Activated CD8-positive, alpha-beta memory T cell treated with anti-CD3 and anti-CD28 coated beads, Interleukin-2, amount 10 ng/mL, durations not matched to agents 7 days and 5 days (primary cell): ENCODE data around the gene CORO6. TPM values are rescaled to one million over a fixed set of nuclear protein-coding genes. Genes with fewer than 3 reads are reported as not detected.

Experiments
- ATAC-seq: fragments of 150-1000 bp; cut with Tn5 transposase; one replicate; pipeline ENCODE4 v1.10.0; 2021; ENCODE audit warnings: moderate library complexity
- CTCF ChIA-PET: fragments of 350-600 bp; sonication (Branson Sonifier 250); formaldehyde crosslinking; loops from one replicate; lab custom pipeline; 2021; ENCODE audit warnings: antibody characterized with exemption; lab: Charles Lee
- DNase-seq: peaks from one replicate; pipeline ENCODE4 v3.0.0-alpha.2; 2020
- H3K27ac Mint-ChIP-seq: one replicate; pipeline ENCODE4 v1.8.0; 2021; ENCODE audit warnings: mild to moderate bottlenecking, mixed read lengths
- H3K27me3 Mint-ChIP-seq: one replicate; pipeline ENCODE4 v1.8.0; 2021; ENCODE audit warnings: mixed read lengths
- H3K36me3 Mint-ChIP-seq: one replicate; pipeline ENCODE4 v1.8.0; 2021; ENCODE audit warnings: mild to moderate bottlenecking, mixed read lengths
- H3K4me1 Mint-ChIP-seq: one replicate; pipeline ENCODE4 v1.8.0; 2021; ENCODE audit warnings: mixed read lengths
- H3K4me3 Mint-ChIP-seq: one replicate; pipeline ENCODE4 v1.8.0; 2021; ENCODE audit warnings: mild to moderate bottlenecking, moderate library complexity, mixed read lengths
- H3K9me3 Mint-ChIP-seq: one replicate; pipeline ENCODE4 v1.8.0; 2022; ENCODE audit warnings: low read depth, mixed read lengths
- total RNA-seq, 2 experiments: library from RNA; stranded (reverse); gene quantifications; one replicate each; pipeline ENCODE4 v1.2.3, GENCODE V29; 2021

CORO6 gene
- total RNA-seq = 1 to 10 TPM; 2.7 to 7.0 TPM

DNA sequence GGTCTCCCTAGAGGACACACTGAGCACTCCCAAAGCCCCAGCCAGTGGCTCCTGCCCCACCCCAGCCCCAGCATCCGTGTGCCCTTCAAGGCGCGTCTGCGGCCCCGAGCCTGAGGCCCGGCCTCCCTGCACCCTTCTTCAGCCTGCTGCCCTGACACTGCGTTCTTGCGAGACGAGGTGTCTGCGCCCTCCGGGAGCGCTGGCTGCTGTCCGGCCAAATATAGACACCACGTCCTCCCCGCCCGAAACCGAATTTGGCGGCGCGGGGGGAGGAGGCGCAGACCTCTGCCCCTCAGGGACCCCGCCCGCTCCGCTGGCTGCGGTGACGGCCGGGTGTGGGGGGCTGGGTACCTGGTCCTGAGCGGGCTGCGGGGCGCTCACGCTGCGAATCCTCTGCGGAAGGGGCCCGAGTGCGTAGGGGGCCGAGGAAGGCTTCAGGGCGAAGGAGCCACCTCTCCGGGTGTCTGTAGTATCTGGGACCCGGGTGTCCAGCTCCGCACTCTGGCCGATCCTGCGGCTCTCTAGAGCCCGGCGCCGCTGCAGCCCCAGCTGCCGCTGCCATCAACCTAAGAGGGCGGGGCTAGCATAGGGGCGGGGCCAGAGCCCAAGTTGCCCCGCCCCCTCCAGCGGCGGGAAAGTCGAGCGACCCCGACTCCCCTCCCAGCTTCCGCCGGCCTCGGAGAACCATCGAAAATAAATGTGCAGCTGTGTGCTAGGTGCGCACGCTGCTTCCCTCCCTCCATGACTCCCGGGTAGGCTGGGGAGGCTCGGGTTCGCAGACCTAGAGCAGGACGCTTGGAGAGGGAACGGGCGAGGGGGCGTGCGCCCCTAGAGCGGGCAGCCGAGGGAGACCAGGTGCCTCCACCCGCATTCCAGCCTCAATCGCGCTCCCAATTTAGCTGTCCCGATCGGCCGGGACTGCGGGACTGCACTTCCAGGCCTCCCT, at the start of gene CORO6:
CORO6 (minus strand) TSS at position 576 of the 946 bp plus-strand sequence. CDS start 1,491 bp downstream, outside the sequence.
- Mint-ChIP-seq H3K9me3 (no peaks in the 10 kb centered on the region), H3K27me3 (peaks cover 16% of the 10 kb centered on the region), H3K36me3 (no peaks in the 10 kb centered on the region), H3K27ac (no peak within 1 kb of the TSS), H3K4me3 (peak within 1 kb of the TSS; percentile 65), H3K4me1 (peaks cover 43% of the 10 kb centered on the region)
- CTCF ChIA-PET = interaction anchor here (0.9 to 24.4 kb wide), 6 partner anchors 9 to 309 kb away, joined by 3 to 458 read pairs (median 4); partner anchors contain the start of genes ABHD15 and TP53I13
- DNase-seq = peak; percentile 66
- peak; percentile 64 for ATAC-seq

DNA sequence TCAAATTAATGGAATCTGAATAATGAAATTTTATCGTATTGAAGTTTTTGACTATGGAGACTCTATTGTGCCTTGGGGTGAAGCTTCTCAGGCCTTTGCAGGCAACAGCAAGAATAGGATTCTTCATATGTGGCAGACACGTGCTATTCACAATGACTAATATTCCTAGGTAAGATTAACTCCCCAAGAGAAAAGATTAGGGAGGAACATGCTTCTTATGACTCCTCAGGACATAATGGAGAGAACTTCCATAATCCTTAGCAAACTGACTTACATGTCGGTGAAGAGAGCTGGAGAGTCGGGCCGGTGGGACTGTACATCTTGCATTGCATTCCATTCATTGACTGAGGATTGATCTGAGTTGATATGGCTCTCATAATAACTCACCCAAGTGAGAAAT, 48.9 kb upstream of the CORO6 start:
- Mint-ChIP-seq H3K27me3 (no peaks in the 10 kb centered on the region), H3K27ac (no peak overlapping the region), H3K4me1 (peaks cover 6% of the 10 kb centered on the region), H3K36me3 (peaks cover 42% of the 10 kb centered on the region), H3K4me3 (no peak overlapping the region), H3K9me3 (no peaks in the 10 kb centered on the region)
- no peak for ATAC-seq
- no peak for DNase-seq
- CTCF ChIA-PET = interaction anchor here (1.7 kb wide), 1 partner anchor 65 kb away, joined by 8 read pairs; no protein-coding TSS in a partner anchor

DNA sequence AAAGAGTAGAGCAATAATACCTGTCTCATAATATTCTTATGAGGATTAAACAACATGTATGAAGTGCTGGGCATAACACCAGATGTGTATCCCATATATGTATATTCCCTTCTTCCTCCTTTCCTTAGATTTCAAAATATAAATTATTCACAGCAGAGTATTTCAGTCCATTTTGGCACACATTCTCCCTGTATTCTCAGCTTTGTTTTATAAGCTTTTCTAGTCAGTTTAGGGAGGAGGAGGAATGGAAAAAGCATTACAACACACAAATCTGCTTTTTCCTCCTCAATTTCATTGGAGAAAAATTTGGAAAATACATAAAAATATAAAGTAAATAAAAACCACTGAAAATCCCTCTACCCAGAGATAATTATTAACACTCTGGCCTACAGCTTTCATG, 46.6 kb upstream of the CORO6 start:
- no peak for ATAC-seq
- H3K4me1 Mint-ChIP-seq = peaks cover 15% of the 10 kb centered on the region
- peaks cover 47% of the 10 kb centered on the region for H3K36me3 Mint-ChIP-seq
- H3K27ac Mint-ChIP-seq = no peak overlapping the region
- no peak for DNase-seq
- H3K27me3 Mint-ChIP-seq = no peaks in the 10 kb centered on the region
- H3K4me3 Mint-ChIP-seq = no peak overlapping the region
- CTCF ChIA-PET = no interaction called here
- no peaks in the 10 kb centered on the region for H3K9me3 Mint-ChIP-seq

DNA sequence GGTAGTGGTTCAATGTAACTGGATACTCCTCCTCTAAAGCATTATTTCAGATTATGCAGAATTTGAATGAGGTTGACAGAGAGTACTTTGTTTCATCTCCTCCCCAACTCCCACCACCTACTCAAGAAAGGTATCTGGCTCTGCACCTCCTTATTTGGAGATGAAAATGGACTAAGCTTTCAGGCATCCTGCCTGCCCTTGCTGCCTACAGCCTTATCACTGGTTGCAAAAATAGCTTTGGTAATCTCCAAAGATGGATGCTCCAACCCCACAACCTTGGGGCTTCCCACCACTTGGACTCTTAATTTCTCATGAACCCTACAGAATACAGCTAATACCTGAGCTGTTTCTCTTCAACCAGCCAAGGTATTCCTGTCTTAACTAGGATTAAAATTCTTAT, 45.3 kb upstream of the CORO6 start:
- H3K27ac Mint-ChIP-seq = no peak overlapping the region
- ATAC-seq = no peak
- H3K27me3 Mint-ChIP-seq = no peaks in the 10 kb centered on the region
- no peaks in the 10 kb centered on the region for H3K9me3 Mint-ChIP-seq
- no peak overlapping the region for H3K4me3 Mint-ChIP-seq
- peaks cover 15% of the 10 kb centered on the region for H3K4me1 Mint-ChIP-seq
- CTCF ChIA-PET = interaction anchor here (0.9 to 1.5 kb wide), 3 partner anchors 9 to 113 kb away, joined by 3 to 5 read pairs (median 3); no protein-coding TSS in a partner anchor
- H3K36me3 Mint-ChIP-seq = peaks cover 48% of the 10 kb centered on the region
- no peak for DNase-seq

DNA sequence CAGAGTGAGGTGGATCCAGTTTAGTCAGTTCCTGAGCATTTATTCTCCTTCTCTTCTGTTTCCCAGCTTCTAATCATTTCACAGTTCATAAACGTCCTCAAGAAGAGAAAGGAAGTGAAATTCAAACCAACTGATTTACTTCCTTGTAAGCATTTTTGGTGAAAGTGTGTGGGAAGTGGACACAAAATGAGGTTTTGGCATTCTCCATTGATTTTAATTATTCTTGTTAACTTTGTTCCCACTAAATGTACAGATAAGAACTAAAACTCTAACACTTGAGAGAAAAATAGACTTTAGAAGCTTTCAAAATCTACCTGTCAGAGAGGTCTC, 42.7 kb upstream of the CORO6 start:
- peak overlapping the region; percentile 24 for H3K27ac Mint-ChIP-seq
- CTCF ChIA-PET = interaction anchor here (1.8 to 1.9 kb wide), 2 partner anchors 48 to 52 kb away, joined by 4 to 5 read pairs; no protein-coding TSS in a partner anchor
- H3K9me3 Mint-ChIP-seq = peaks cover 2% of the 10 kb centered on the region
- no peaks in the 10 kb centered on the region for H3K27me3 Mint-ChIP-seq
- no peak overlapping the region for H3K4me3 Mint-ChIP-seq
- ATAC-seq = no peak
- peaks cover 17% of the 10 kb centered on the region for H3K4me1 Mint-ChIP-seq
- DNase-seq = no peak
- peaks cover 48% of the 10 kb centered on the region for H3K36me3 Mint-ChIP-seq

DNA sequence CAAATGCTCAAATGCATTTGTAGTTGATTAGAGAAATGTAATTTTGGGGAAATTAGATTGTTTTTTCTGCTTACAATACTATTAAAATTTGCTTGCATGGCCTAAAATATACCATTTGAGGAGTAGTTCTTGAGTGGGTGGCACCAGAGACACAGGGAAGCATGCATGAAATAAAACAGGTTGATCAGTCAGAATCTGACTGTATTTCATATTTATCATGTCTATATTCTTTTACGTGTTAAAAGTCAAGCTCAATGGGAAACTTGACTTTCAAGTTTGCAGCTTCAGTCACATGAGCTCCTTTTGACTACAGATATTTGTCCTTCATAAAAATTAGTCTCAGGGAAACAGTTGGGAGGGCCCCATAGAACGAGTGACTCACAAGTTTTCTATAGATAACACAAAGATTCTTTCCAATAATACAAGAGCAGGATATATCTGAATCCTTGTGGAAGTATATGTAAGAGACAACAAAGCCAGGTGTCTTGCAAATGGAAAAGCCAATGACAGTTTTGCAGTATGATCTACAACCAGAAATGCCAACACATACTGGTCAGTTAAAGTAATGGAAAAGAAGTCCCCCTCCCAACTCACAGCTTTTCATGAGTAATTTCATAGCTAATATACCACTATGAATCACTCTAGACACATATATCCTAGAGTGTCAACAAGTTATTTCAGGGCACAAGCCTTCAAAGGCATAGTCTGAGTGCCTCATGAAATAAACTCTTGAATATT, 42.2 kb upstream of the CORO6 start:
- Mint-ChIP-seq H3K27me3 (no peaks in the 10 kb centered on the region), H3K4me1 (peaks cover 18% of the 10 kb centered on the region), H3K36me3 (peaks cover 52% of the 10 kb centered on the region), H3K9me3 (peaks cover 2% of the 10 kb centered on the region), H3K27ac (peak overlapping the region; percentile 40), H3K4me3 (no peak overlapping the region)
- CTCF ChIA-PET = interaction anchor here (1.8 to 1.9 kb wide), 2 partner anchors 48 to 51 kb away, joined by 4 to 5 read pairs; no protein-coding TSS in a partner anchor
- ATAC-seq (no peak), DNase-seq (no peak)

DNA sequence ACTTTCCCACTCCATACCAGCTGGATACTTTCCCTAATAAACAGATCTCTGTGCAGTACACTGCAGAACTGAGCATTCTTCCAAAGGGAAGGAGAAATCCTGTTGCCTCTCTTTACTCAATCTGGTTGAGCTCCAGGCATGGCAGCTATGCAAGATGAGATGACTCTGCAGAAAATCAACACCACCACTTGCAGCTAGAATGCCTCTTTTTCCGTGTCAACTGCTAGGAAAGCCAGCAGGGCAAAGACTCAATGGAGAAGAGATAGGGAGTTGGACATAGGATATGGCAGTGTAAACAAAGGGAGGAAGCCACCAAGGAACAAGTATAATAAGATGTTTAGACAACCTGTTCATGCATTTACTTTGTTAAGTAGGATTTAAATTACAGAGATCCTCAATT, 40.4 kb upstream of the CORO6 start:
- peaks cover 27% of the 10 kb centered on the region for H3K4me1 Mint-ChIP-seq
- DNase-seq = no peak
- H3K4me3 Mint-ChIP-seq = no peak overlapping the region
- H3K27me3 Mint-ChIP-seq = no peaks in the 10 kb centered on the region
- CTCF ChIA-PET = interaction anchor here (1.5 kb wide), 1 partner anchor 9 kb away, joined by 4 read pairs; no protein-coding TSS in a partner anchor
- peaks cover 56% of the 10 kb centered on the region for H3K36me3 Mint-ChIP-seq
- no peak overlapping the region for H3K27ac Mint-ChIP-seq
- H3K9me3 Mint-ChIP-seq = peaks cover 2% of the 10 kb centered on the region
- no peak for ATAC-seq

DNA sequence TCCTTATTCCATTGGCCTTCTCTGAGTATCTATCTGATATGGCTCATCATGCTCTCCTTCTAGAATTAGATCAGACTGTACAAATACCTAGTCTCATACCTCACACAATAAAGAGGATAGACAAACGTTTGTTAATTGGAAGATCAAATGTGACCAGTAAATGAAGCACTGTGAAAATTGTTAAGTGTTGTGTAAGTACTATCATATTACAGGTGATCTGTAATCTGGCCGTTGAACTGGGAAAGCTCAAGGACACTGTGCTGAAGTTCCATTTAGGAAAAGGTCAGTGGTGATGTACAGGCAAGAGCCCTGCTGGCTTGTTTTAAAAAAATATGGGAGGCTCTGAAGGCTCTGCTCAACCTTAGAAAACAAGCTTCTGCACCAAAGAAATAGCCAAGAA, 38.5 kb upstream of the CORO6 start:
- Mint-ChIP-seq H3K9me3 (peaks cover 2% of the 10 kb centered on the region), H3K4me1 (peaks cover 24% of the 10 kb centered on the region), H3K4me3 (no peak overlapping the region), H3K27ac (no peak overlapping the region), H3K36me3 (peaks cover 47% of the 10 kb centered on the region), H3K27me3 (no peaks in the 10 kb centered on the region)
- CTCF ChIA-PET = no interaction called here
- ATAC-seq = no peak
- DNase-seq = no peak

DNA sequence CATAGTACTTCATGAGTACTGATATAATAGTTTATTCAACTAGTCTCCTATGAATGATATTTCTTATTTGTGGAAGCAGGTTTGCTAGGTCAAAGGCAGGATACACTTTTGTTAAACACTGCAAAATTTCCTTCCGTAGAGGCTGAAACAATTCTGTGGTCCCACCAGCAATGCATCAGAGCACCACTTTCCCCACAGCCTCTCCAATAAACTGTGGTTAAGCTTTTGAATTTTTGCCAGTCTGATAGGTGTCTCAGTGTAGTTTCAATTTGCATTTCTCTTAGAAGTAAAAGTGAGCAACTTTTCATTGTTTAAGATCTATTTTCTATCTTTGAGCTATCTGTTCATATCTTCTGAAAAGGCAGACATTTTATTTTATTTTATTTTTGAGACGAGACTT, 36.4 kb upstream of the CORO6 start:
- peak; percentile 57 for DNase-seq
- Mint-ChIP-seq H3K4me1 (peaks cover 12% of the 10 kb centered on the region), H3K27me3 (no peaks in the 10 kb centered on the region), H3K27ac (peak overlapping the region; percentile 63), H3K36me3 (peaks cover 42% of the 10 kb centered on the region), H3K9me3 (peaks cover 2% of the 10 kb centered on the region), H3K4me3 (no peak overlapping the region)
- peak; percentile 69 for ATAC-seq
- CTCF ChIA-PET = interaction anchor here (0.9 to 1.3 kb wide), 2 partner anchors 9 to 242 kb away, joined by 3 to 5 read pairs; no protein-coding TSS in a partner anchor

DNA sequence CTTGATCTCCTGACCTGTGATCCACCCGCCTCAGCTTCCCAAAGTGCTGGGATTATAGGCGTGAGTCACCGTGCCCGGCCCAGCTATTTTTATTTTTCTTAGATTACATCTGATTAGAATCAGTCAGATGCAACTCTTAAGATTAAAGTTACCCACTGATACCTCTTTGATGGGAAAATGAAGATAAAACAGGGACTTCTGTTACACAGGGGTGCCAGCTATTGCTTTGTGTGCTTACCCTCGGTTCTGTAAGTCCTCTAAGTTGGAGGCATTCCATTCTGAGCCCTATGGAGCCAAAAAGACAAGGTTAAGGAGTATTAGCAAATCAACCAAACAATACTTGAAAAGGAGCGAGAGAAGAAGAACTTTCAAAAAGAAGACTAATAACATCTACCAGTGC, 32.6 kb upstream of the CORO6 start:
- Mint-ChIP-seq H3K36me3 (peaks cover 32% of the 10 kb centered on the region), H3K9me3 (no peaks in the 10 kb centered on the region), H3K27me3 (no peaks in the 10 kb centered on the region), H3K27ac (no peak overlapping the region), H3K4me1 (peaks cover 9% of the 10 kb centered on the region), H3K4me3 (no peak overlapping the region)
- CTCF ChIA-PET = interaction anchor here (0.7 to 1.4 kb wide), 5 partner anchors 9 to 276 kb away, joined by 3 read pairs; no protein-coding TSS in a partner anchor
- ATAC-seq (no peak), DNase-seq (no peak)

DNA sequence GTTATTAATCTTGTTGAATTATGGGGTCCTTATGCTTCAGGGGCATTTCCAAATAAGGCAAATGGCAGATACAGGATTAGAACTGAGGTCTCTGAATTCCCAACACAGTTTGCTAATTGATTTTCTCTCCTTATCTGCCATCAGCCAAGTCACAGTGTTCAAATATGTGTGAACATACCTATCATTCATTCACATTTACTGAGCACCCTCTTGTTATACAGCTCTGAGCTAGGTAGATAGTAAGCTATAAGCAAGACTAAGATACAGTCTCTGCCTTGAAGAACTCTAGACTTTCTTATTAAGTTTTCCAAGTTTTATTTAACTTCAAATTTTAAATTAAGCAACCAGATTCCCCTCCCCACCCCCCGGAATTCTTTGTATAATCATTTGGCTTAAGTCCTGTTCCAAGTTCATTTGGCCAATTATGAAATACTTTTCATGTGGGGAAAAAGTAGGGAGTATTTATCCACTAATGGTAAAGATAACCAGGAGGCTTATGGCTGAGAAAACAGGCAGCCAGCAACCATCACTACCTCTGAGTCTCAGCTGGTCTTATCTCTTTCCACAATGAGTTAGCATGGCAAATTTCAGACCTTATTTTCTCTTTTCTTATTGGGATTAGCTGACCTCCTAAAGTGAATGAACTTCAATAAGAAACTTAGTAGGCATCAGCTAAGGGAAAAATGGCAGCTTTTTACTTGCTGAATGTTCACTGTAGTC, 31.4 kb upstream of the CORO6 start:
- H3K36me3 Mint-ChIP-seq = peaks cover 33% of the 10 kb centered on the region
- DNase-seq (no peak), ATAC-seq (no peak)
- H3K9me3 Mint-ChIP-seq = no peaks in the 10 kb centered on the region
- H3K4me3 Mint-ChIP-seq = no peak overlapping the region
- H3K4me1 Mint-ChIP-seq = peaks cover 4% of the 10 kb centered on the region
- no peak overlapping the region for H3K27ac Mint-ChIP-seq
- H3K27me3 Mint-ChIP-seq = no peaks in the 10 kb centered on the region
- CTCF ChIA-PET = interaction anchor here (0.6 to 1.9 kb wide), 9 partner anchors 9 to 201 kb away, joined by 3 to 6 read pairs (median 3); no protein-coding TSS in a partner anchor

DNA sequence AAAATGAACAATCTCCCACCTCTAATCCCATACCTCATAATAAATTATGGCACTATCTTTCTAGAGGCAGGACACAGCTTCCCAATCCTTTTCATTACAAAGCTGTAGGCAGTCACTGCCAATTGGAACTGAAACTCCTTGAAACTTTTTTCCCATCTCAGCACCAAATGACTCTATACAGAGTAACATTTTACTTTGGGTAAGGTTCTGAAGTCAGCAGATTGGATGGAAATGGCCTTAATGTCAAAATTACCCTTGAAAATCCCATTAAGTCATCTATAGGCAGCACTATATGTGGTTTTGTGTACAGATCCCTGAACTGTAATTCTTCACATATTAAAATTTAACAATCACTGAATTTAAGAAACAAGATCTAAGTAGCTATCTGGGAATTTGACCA, 30.3 kb upstream of the CORO6 start:
- DNase-seq = no peak
- H3K27ac Mint-ChIP-seq = no peak overlapping the region
- ATAC-seq = no peak
- CTCF ChIA-PET = interaction anchor here (1.0 to 1.9 kb wide), 5 partner anchors 10 to 278 kb away, joined by 3 to 7 read pairs (median 4); no protein-coding TSS in a partner anchor
- H3K27me3 Mint-ChIP-seq = no peaks in the 10 kb centered on the region
- no peaks in the 10 kb centered on the region for H3K4me1 Mint-ChIP-seq
- H3K9me3 Mint-ChIP-seq = no peaks in the 10 kb centered on the region
- peaks cover 35% of the 10 kb centered on the region for H3K36me3 Mint-ChIP-seq
- H3K4me3 Mint-ChIP-seq = no peak overlapping the region
